ENCODE measurements around the gene PFKL. TPM values are rescaled to one million over a fixed set of nuclear protein-coding genes. Genes with fewer than 3 reads are reported as not detected.

The PFKL gene
- total and polyA plus RNA-seq, 2 experiments from 2014 or later: 40.3 to 106 TPM

- H2AFZ ChIP-seq: peak overlapping the region; percentile 95
- no peaks in the 10 kb centered on the region for H3K79me2 ChIP-seq (replicated peaks; ENCODE audit: insufficient read depth)
- H3K4me1 Mint-ChIP-seq: peaks cover 4% of the 10 kb centered on the region; the same call in 2 of the 3 replicates
- peaks cover 4% of the 10 kb centered on the region for H3K27me3 Mint-ChIP-seq (ENCODE audit: insufficient read depth, low read depth, poor library complexity)
- no peak overlapping the region for H3K27ac ChIP-seq (ENCODE audit: low read depth)
- no peaks in the 10 kb centered on the region for H3K36me3 Mint-ChIP-seq (ENCODE audit: low read depth)
- ATAC-seq (peak; percentile 61), DNase-seq (ENCODE audit: low spot score) (peak; percentile 52)
- peak overlapping the region; percentile 55; the same call in 1 of the 2 replicates for H3K4me2 ChIP-seq
- TF ChIP-seq CREB1 (CRISPR knock-in tag; IDR thresholded peaks at IDR 0.05; ENCODE audit: low read depth): no peak
- no peak for TF ChIP-seq NANOG (IDR thresholded peaks at IDR 0.05; ENCODE audit: borderline replicate concordance)
- TF ChIP-seq CTCF (conservative IDR thresholded peaks at IDR 0.05; ENCODE audit: low read depth in 2 of 2): no peak
- TF ChIP-seq EZH2phosphoT487 (IDR thresholded peaks at IDR 0.05; ENCODE audit: unreplicated experiment): no peak
- no peak for TF ChIP-seq REST (IDR thresholded peaks at IDR 0.05; ENCODE audit: unreplicated experiment)
- no peak for TF ChIP-seq JUNB (IDR thresholded peaks at IDR 0.05; ENCODE audit: unreplicated experiment)
- no peaks in the 10 kb centered on the region; the same call in 1 of the 2 replicates for H3K4me1 ChIP-seq (ENCODE audit: insufficient read depth)
- H3F3A ChIP-seq (replicated peaks; ENCODE audit: low read depth): no peaks in the 10 kb centered on the region
- H3K36me3 ChIP-seq (ENCODE audit: insufficient read depth): no peaks in the 10 kb centered on the region
- H3K27ac Mint-ChIP-seq: no peak overlapping the region
- H3K9me2 ChIP-seq (ENCODE audit: insufficient read depth): no peaks in the 10 kb centered on the region
- no peaks in the 10 kb centered on the region for H3K27me3 ChIP-seq (ENCODE audit: insufficient read depth)
- H3K4me3 ChIP-seq: no peak overlapping the region
- no peak overlapping the region for H3K4me3 Mint-ChIP-seq
- H4K20me1 ChIP-seq (replicated peaks; ENCODE audit: insufficient read depth): no peaks in the 10 kb centered on the region
- no peaks in the 10 kb centered on the region for H3K9me3 Mint-ChIP-seq
Measured at GRCh38 chr21:44263221-44263760, 36.6 kb upstream of the PFKL start.

GRCh38 chr21:44263768-44264167 is 36.1 kb upstream of the PFKL start:
- peaks cover 4% of the 10 kb centered on the region; the same call in 2 of the 3 replicates for H3K4me1 Mint-ChIP-seq
- H2AFZ ChIP-seq: peak overlapping the region; percentile 95
- H3K4me1 ChIP-seq (ENCODE audit: insufficient read depth): no peaks in the 10 kb centered on the region; the same call in 1 of the 2 replicates
- 0 out of 2 replicates have a peak overlapping the region, but pooled peaks have one; percentile 55 for H3K4me2 ChIP-seq
- no peak overlapping the region for H3K4me3 ChIP-seq
- H3K27me3 ChIP-seq (ENCODE audit: insufficient read depth): no peaks in the 10 kb centered on the region
- ATAC-seq: peak; percentile 7; the same call in 2 of the 3 replicates
- TF ChIP-seq JUNB (IDR thresholded peaks at IDR 0.05; ENCODE audit: unreplicated experiment) (no peak), CTCF (conservative IDR thresholded peaks at IDR 0.05; ENCODE audit: low read depth in 2 of 2) (no peak), ZNF331 (CRISPR knock-in tag; IDR thresholded peaks at IDR 0.05; ENCODE audit: low read depth) (no peak)
- no peaks in the 10 kb centered on the region for H3F3A ChIP-seq (replicated peaks; ENCODE audit: low read depth)
- no peaks in the 10 kb centered on the region for H4K20me1 ChIP-seq (replicated peaks; ENCODE audit: insufficient read depth)
- H3K36me3 Mint-ChIP-seq (ENCODE audit: low read depth): no peaks in the 10 kb centered on the region
- peaks cover 4% of the 10 kb centered on the region for H3K27me3 Mint-ChIP-seq (ENCODE audit: insufficient read depth, low read depth, poor library complexity)
- H3K9me2 ChIP-seq (ENCODE audit: insufficient read depth): no peaks in the 10 kb centered on the region
- no peaks in the 10 kb centered on the region for H3K36me3 ChIP-seq (ENCODE audit: insufficient read depth)
- no peak overlapping the region for H3K27ac Mint-ChIP-seq
- DNase-seq (ENCODE audit: low spot score): no peak
- H3K9me3 Mint-ChIP-seq: no peaks in the 10 kb centered on the region
- no peak overlapping the region for H3K27ac ChIP-seq (ENCODE audit: low read depth)
- no peaks in the 10 kb centered on the region for H3K79me2 ChIP-seq (replicated peaks; ENCODE audit: insufficient read depth)
- no peak overlapping the region for H3K4me3 Mint-ChIP-seq
